Nephron progenitor cell (in vitro differentiated cells): ENCODE data around the gene FBXL13.

Experiments used
- DNase-seq: peaks from one replicate; pipeline ENCODE4 v3.0.0; 2021
- H3K27ac Mint-ChIP-seq: 2 replicates; pipeline ENCODE4 v1.8.0; 2021; ENCODE audit warnings: mild to moderate bottlenecking, moderate library complexity, mixed read lengths
- H3K27me3 Mint-ChIP-seq: 2 replicates; pipeline ENCODE4 v1.8.0; 2021; ENCODE audit warnings: mild to moderate bottlenecking, low read depth, mixed read lengths; ENCODE audit not compliant: poor library complexity
- H3K36me3 Mint-ChIP-seq: 2 replicates; pipeline ENCODE4 v1.8.0; 2021; ENCODE audit warnings: low read depth, mixed read lengths
- H3K4me1 Mint-ChIP-seq: 2 replicates; pipeline ENCODE4 v1.8.0; 2021; ENCODE audit warnings: mixed read lengths
- H3K4me3 Mint-ChIP-seq: 2 replicates; pipeline ENCODE4 v1.8.0; 2021; ENCODE audit warnings: mild to moderate bottlenecking, moderate library complexity, mixed read lengths
- H3K9me3 Mint-ChIP-seq: 2 replicates; pipeline ENCODE4 v1.8.0; 2021; ENCODE audit warnings: mild to moderate bottlenecking, moderate library complexity, mixed read lengths
- CTCF ChIP-seq: fragments of 200-600 bp; sonication (generic); IDR thresholded peaks from 2 replicates; pipeline ENCODE4 v1.5.0; 2021; ENCODE audit warnings: antibody characterized with exemption

Gene FBXL13

GRCh38 chr7:102864958-102865357 is 209.6 kb downstream of the FBXL13 start:
- Mint-ChIP-seq H3K36me3 (peaks cover 3% of the 10 kb centered on the region), H3K9me3 (no peaks in the 10 kb centered on the region), H3K4me1 (peaks cover 5% of the 10 kb centered on the region), H3K27me3 (no peaks in the 10 kb centered on the region), H3K27ac (no peak overlapping the region), H3K4me3 (no peak overlapping the region)
- DNase-seq, result no peak
- TF ChIP-seq CTCF, result no peak

GRCh38 chr7:102860351-102860811 is 214.2 kb downstream of the FBXL13 start:
- H3K36me3 Mint-ChIP-seq, result no peaks in the 10 kb centered on the region
- TF ChIP-seq CTCF, result no peak
- H3K27me3 Mint-ChIP-seq, result no peaks in the 10 kb centered on the region
- H3K4me1 Mint-ChIP-seq, result peaks cover 10% of the 10 kb centered on the region
- H3K27ac Mint-ChIP-seq, result no peak overlapping the region
- no peak overlapping the region for H3K4me3 Mint-ChIP-seq
- H3K9me3 Mint-ChIP-seq, result no peaks in the 10 kb centered on the region
- no peak for DNase-seq

- Mint-ChIP-seq H3K9me3 (no peaks in the 10 kb centered on the region), H3K36me3 (no peaks in the 10 kb centered on the region), H3K4me3 (no peak overlapping the region), H3K27me3 (no peaks in the 10 kb centered on the region), H3K27ac (no peak overlapping the region), H3K4me1 (peaks cover 10% of the 10 kb centered on the region)
- DNase-seq, result no peak
- TF ChIP-seq CTCF, result no peak
These were observed 214.8 kb downstream of the FBXL13 start for GRCh38 chr7:102859799-102860125.

- Mint-ChIP-seq H3K27me3 (no peaks in the 10 kb centered on the region), H3K4me1 (peaks cover 10% of the 10 kb centered on the region)
- no peak for TF ChIP-seq CTCF
These were observed 215.4 kb downstream of the FBXL13 start for GRCh38 chr7:102859084-102859798.

GRCh38 chr7:102856036-102856435 is 218.6 kb downstream of the FBXL13 start:
- no peak for TF ChIP-seq CTCF
- Mint-ChIP-seq H3K27me3 (no peaks in the 10 kb centered on the region), H3K9me3 (peaks cover 10% of the 10 kb centered on the region), H3K36me3 (peaks cover 15% of the 10 kb centered on the region), H3K4me1 (peaks cover 10% of the 10 kb centered on the region), H3K4me3 (no peak overlapping the region), H3K27ac (no peak overlapping the region)
- no peak for DNase-seq

More at GRCh38 chr7:102859084-102859798, 215.4 kb downstream of the FBXL13 start:
- no peaks in the 10 kb centered on the region for H3K36me3 Mint-ChIP-seq
- H3K27ac Mint-ChIP-seq, result no peak overlapping the region
- H3K9me3 Mint-ChIP-seq, result no peaks in the 10 kb centered on the region
- H3K4me3 Mint-ChIP-seq, result no peak overlapping the region
- DNase-seq, result no peak

- DNase-seq, result no peak
- no peak overlapping the region for H3K4me3 Mint-ChIP-seq
- no peaks in the 10 kb centered on the region for H3K27me3 Mint-ChIP-seq
- H3K4me1 Mint-ChIP-seq, result no peaks in the 10 kb centered on the region
- no peak overlapping the region for H3K27ac Mint-ChIP-seq
- peaks cover 15% of the 10 kb centered on the region for H3K36me3 Mint-ChIP-seq
- TF ChIP-seq CTCF, result no peak
- H3K9me3 Mint-ChIP-seq, result peaks cover 10% of the 10 kb centered on the region
These were observed 225.1 kb downstream of the FBXL13 start for GRCh38 chr7:102849538-102849937.
